Endodermal cell (in vitro differentiated cells): ENCODE measurements around the gene SLC7A10. TPM values are rescaled to one million over a fixed set of nuclear protein-coding genes. Genes with fewer than 3 reads are reported as not detected.

Source experiments
- DNase-seq: peaks from one replicate; pipeline ENCODE4 v3.0.0-alpha.2; 2017
- H3K27ac ChIP-seq: 2 replicates; pipeline ENCODE4 v1.5.1; 2013; ENCODE audit warnings: mild to moderate bottlenecking, low read depth, low read length, moderate library complexity
- H3K27me3 ChIP-seq: 2 replicates; pipeline ENCODE4 v1.6.1; 2013; ENCODE audit warnings: mild to moderate bottlenecking, low read length, moderate library complexity; ENCODE audit not compliant: insufficient read depth, control insufficient read depth, poor library complexity, severe bottlenecking
- H3K36me3 ChIP-seq: 2 replicates; pipeline ENCODE4 v1.7.0; 2013; ENCODE audit warnings: mild to moderate bottlenecking, low read length, moderate library complexity; ENCODE audit not compliant: control insufficient read depth, insufficient read depth
- H3K4me1 ChIP-seq: one replicate; pipeline ENCODE4 v1.7.0; 2013; ENCODE audit warnings: low read length; ENCODE audit not compliant: control insufficient read depth, insufficient read depth
- H3K4me3 ChIP-seq: 2 replicates; pipeline ENCODE4 v1.5.1; 2013; ENCODE audit warnings: mild to moderate bottlenecking, low read length, moderate library complexity
- H3K9ac ChIP-seq: 2 replicates; pipeline ENCODE4 v1.6.1; 2013; ENCODE audit warnings: mild to moderate bottlenecking, low read length, moderate library complexity; ENCODE audit not compliant: poor library complexity, severe bottlenecking; ENCODE audit errors: extremely low read depth
- H3K9me3 ChIP-seq: 2 replicates; pipeline ENCODE4 v1.6.1; 2013; ENCODE audit warnings: mild to moderate bottlenecking, low read length, moderate library complexity; ENCODE audit not compliant: control insufficient read depth
- H3K27ac Mint-ChIP-seq: 2 replicates; pipeline ENCODE4 v1.8.0; 2020; ENCODE audit warnings: mixed read lengths
- H3K27me3 Mint-ChIP-seq: 2 replicates; pipeline ENCODE4 v1.8.0; 2021; ENCODE audit warnings: mild to moderate bottlenecking, mixed read lengths; ENCODE audit not compliant: insufficient read depth
- H3K36me3 Mint-ChIP-seq: 2 replicates; pipeline ENCODE4 v1.8.0; 2020; ENCODE audit warnings: low read depth, mixed read lengths
- H3K4me1 Mint-ChIP-seq: 2 replicates; pipeline ENCODE4 v1.8.0; 2020; ENCODE audit warnings: mixed read lengths
- H3K4me3 Mint-ChIP-seq: 2 replicates; pipeline ENCODE4 v1.8.0; 2020; ENCODE audit warnings: mild to moderate bottlenecking, moderate library complexity, mixed read lengths
- H3K9me3 Mint-ChIP-seq: 2 replicates; pipeline ENCODE4 v1.8.0; 2020; ENCODE audit warnings: mild to moderate bottlenecking, mixed read lengths
- CTCF ChIP-seq: fragments of 200-600 bp; sonication (generic); conservative IDR thresholded peaks from 2 replicates; pipeline ENCODE4 v1.5.0; 2021; ENCODE audit warnings: antibody characterized with exemption, mild to moderate bottlenecking
- WGBS, 2 experiments: methylation state at CpG; one replicate each; pipeline versions ENCODE4 v1.1.5 to v1.1.7; 2013; ENCODE audit warnings: missing lambda C conversion rate in 2 of 2, mixed read lengths in 1 of 2; ENCODE audit not compliant: insufficient coverage in 1 of 2, insufficient read length in 1 of 2; 5-methylcytosine and 5-hydroxymethylcytosine counted together
- total RNA-seq, 2 donors: library from RNA; stranded (reverse); fragmentation: NEBNext Ultra II Directional in 1 of 2; extraction: Animal tissue kit (Norgen Biotek cat#: 25700) in 1 of 2; gene quantifications; 2 replicates in 1 of 2; 3 replicates in 1 of 2; pipeline ENCODE4 v1.2.1, GENCODE V29; 2021

Gene SLC7A10
- total RNA-seq, 2 donors from 2014 or later: 0.35 TPM; not detected in 1

- H3K4me3 ChIP-seq: no peak overlapping the region
- no peaks in the 10 kb centered on the region for H3K9me3 ChIP-seq
- WGBS, 2 experiments: 90 to 93% methylated on average over 16 to 27 of the region's 27 CpGs
- no peak overlapping the region for H3K9ac ChIP-seq
- Mint-ChIP-seq H3K36me3 (peaks cover 13% of the 10 kb centered on the region), H3K4me3 (no peak overlapping the region), H3K4me1 (no peaks in the 10 kb centered on the region), H3K9me3 (no peaks in the 10 kb centered on the region), H3K27me3 (no peaks in the 10 kb centered on the region), H3K27ac (no peak overlapping the region)
- H3K27me3 ChIP-seq: no peaks in the 10 kb centered on the region
- no peaks in the 10 kb centered on the region for H3K4me1 ChIP-seq
- H3K36me3 ChIP-seq: peaks cover 5% of the 10 kb centered on the region
- no peak for TF ChIP-seq CTCF
- no peak overlapping the region for H3K27ac ChIP-seq
- DNase-seq: no peak
Observed at GRCh38 chr19:33202546-33203507, 22.8 kb downstream of the SLC7A10 start.

DNA sequence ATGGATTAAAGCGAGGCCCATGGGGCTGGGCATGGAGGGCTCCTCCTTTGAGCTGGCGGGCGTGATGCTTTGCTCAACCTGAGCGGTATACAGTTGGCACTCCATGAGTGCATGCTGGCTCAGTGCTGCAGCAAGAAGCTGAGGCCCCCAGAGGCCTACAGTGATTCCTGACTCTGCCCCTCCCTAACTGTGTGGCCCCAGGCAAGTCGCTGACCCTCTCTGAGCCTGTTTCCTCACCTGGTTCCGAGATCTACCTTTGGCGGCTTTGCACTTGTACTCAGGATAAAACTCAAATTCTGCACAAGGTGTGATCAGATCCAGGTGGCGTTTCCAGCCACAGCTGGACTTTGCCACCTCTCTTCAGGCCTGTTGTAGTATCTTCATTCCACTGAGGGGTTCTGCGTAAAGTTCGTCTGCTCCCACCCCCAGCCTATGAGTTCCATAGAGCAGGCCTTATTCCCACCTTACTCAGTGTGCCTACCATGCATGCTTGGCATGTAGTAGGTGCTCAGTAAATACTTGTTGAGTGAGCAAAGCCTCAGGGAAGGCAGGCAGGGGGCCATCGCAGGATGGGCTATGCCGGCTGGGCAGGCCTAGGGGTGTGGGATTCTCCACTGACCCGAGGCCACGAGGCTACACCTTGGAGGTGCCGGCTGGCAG is 23.6 kb downstream of the SLC7A10 start:
- no peak overlapping the region for H3K27ac Mint-ChIP-seq
- Histone ChIP-seq H3K4me1 (no peaks in the 10 kb centered on the region), H3K9me3 (no peaks in the 10 kb centered on the region), H3K27me3 (no peaks in the 10 kb centered on the region), H3K9ac (no peak overlapping the region), H3K36me3 (peaks cover 5% of the 10 kb centered on the region), H3K27ac (no peak overlapping the region), H3K4me3 (no peak overlapping the region)
- 96 to 97% methylated on average over 10 to 15 of the region's 15 CpGs for WGBS, 2 experiments
- H3K4me1 Mint-ChIP-seq: no peaks in the 10 kb centered on the region
- no peak for TF ChIP-seq CTCF
- no peaks in the 10 kb centered on the region for H3K9me3 Mint-ChIP-seq
- H3K27me3 Mint-ChIP-seq: no peaks in the 10 kb centered on the region
- no peak for DNase-seq
- peaks cover 17% of the 10 kb centered on the region for H3K36me3 Mint-ChIP-seq
- no peak overlapping the region for H3K4me3 Mint-ChIP-seq

DNA sequence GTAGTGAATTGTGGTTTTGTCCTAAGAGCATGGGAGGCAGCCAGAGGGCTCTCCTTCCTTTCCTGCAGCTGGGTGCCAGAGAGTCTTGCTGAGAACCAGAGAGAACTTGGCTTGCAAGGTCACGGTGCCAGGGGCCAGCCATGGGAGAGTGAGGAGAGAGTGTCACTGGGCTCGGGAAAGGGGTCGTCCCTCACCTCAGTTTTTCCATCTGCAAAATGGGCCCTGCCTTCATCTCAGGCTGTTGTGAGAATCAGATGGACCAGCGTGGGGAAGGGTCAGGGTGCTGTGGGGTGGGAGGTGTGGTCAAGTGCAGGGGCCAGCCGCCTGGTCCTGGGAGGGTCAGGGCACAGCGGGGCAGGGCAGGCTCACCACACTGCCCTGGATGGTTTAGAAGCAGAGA is 24.2 kb downstream of the SLC7A10 start:
- H3K4me3 ChIP-seq: no peak overlapping the region
- Mint-ChIP-seq H3K27me3 (no peaks in the 10 kb centered on the region), H3K4me1 (no peaks in the 10 kb centered on the region), H3K9me3 (no peaks in the 10 kb centered on the region), H3K27ac (no peak overlapping the region), H3K4me3 (no peak overlapping the region), H3K36me3 (peaks cover 21% of the 10 kb centered on the region)
- no peaks in the 10 kb centered on the region for H3K9me3 ChIP-seq
- H3K27ac ChIP-seq: no peak overlapping the region
- no peak for DNase-seq
- no peaks in the 10 kb centered on the region for H3K27me3 ChIP-seq
- 88% methylated on average over 3 to 6 of the region's 6 CpGs for WGBS, 2 experiments
- TF ChIP-seq CTCF: no peak
- H3K4me1 ChIP-seq: no peaks in the 10 kb centered on the region
- peaks cover 5% of the 10 kb centered on the region for H3K36me3 ChIP-seq
- H3K9ac ChIP-seq: no peak overlapping the region
